ENCODE measurements around the gene ABCC8.

ABCC8 gene

DNA sequence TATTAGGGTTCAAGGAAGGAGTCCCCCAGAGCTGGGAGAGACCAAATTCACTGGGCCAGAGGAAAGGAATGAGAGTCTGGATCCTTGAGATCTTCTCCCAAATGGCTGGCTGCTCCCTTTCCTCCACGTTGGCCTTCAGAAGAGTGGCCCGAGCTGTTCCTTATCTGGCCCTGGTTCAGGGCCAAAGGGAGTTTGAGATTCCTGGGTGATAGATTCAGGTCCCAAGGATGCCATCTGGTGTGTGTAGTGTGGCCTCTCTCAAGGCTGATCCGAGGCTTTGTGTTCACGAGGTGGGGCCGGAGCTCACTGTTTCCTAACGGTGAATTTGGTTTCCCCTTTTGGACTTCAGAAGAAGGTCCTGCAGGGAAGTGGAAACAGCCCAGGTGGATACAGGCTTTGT is 17.4 kb upstream of the ABCC8 start (continued):
- TF ChIP-seq, protein P1, sequence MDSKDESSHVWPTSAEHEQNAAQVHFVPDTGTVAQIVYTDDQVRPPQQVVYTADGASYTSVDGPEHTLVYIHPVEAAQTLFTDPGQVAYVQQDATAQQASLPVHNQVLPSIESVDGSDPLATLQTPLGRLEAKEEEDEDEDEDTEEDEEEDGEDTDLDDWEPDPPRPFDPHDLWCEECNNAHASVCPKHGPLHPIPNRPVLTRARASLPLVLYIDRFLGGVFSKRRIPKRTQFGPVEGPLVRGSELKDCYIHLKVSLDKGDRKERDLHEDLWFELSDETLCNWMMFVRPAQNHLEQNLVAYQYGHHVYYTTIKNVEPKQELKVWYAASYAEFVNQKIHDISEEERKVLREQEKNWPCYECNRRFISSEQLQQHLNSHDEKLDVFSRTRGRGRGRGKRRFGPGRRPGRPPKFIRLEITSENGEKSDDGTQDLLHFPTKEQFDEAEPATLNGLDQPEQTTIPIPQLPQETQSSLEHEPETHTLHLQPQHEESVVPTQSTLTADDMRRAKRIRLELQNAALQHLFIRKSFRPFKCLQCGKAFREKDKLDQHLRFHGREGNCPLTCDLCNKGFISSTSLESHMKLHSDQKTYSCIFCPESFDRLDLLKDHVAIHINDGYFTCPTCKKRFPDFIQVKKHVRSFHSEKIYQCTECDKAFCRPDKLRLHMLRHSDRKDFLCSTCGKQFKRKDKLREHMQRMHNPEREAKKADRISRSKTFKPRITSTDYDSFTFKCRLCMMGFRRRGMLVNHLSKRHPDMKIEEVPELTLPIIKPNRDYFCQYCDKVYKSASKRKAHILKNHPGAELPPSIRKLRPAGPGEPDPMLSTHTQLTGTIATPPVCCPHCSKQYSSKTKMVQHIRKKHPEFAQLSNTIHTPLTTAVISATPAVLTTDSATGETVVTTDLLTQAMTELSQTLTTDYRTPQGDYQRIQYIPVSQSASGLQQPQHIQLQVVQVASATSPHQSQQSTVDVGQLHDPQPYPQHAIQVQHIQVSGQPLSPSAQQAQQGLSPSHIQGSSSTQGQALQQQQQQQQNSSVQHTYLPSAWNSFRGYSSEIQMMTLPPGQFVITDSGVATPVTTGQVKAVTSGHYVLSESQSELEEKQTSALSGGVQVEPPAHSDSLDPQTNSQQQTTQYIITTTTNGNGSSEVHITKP (tag by site-specific recombination; IDR thresholded peaks at IDR 0.05) = no peak
- TF ChIP-seq, protein P2, sequence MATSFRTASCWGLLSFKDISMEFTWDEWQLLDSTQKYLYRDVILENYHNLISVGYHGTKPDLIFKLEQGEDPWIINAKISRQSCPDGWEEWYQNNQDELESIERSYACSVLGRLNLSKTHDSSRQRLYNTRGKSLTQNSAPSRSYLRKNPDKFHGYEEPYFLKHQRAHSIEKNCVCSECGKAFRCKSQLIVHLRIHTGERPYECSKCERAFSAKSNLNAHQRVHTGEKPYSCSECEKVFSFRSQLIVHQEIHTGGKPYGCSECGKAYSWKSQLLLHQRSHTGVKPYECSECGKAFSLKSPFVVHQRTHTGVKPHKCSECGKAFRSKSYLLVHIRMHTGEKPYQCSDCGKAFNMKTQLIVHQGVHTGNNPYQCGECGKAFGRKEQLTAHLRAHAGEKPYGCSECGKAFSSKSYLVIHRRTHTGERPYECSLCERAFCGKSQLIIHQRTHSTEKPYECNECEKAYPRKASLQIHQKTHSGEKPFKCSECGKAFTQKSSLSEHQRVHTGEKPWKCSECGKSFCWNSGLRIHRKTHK (tag by site-specific recombination; IDR thresholded peaks at IDR 0.05) = no peak
- no peak for TF ChIP-seq ZFP3 (tag by site-specific recombination; IDR thresholded peaks at IDR 0.05; ENCODE audit: low read depth)
- TF ChIP-seq, protein P3, sequence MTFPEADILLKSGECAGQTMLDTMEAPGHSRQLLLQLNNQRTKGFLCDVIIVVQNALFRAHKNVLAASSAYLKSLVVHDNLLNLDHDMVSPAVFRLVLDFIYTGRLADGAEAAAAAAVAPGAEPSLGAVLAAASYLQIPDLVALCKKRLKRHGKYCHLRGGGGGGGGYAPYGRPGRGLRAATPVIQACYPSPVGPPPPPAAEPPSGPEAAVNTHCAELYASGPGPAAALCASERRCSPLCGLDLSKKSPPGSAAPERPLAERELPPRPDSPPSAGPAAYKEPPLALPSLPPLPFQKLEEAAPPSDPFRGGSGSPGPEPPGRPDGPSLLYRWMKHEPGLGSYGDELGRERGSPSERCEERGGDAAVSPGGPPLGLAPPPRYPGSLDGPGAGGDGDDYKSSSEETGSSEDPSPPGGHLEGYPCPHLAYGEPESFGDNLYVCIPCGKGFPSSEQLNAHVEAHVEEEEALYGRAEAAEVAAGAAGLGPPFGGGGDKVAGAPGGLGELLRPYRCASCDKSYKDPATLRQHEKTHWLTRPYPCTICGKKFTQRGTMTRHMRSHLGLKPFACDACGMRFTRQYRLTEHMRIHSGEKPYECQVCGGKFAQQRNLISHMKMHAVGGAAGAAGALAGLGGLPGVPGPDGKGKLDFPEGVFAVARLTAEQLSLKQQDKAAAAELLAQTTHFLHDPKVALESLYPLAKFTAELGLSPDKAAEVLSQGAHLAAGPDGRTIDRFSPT (tag by site-specific recombination; IDR thresholded peaks at IDR 0.05) = no peak
- TF ChIP-seq ZFP69B (tag by site-specific recombination; IDR thresholded peaks at IDR 0.05) = no peak
- TF ChIP-seq HOXD13 (CRISPR knock-in tag; IDR thresholded peaks at IDR 0.05; ENCODE audit: borderline replicate concordance) = no peak
- TF ChIP-seq ZNF140 (tag by site-specific recombination; IDR thresholded peaks at IDR 0.05) = no peak
- TF ChIP-seq, protein P4, sequence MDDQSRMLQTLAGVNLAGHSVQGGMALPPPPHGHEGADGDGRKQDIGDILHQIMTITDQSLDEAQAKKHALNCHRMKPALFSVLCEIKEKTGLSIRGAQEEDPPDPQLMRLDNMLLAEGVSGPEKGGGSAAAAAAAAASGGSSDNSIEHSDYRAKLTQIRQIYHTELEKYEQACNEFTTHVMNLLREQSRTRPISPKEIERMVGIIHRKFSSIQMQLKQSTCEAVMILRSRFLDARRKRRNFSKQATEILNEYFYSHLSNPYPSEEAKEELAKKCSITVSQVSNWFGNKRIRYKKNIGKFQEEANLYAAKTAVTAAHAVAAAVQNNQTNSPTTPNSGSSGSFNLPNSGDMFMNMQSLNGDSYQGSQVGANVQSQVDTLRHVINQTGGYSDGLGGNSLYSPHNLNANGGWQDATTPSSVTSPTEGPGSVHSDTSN (CRISPR knock-in tag; IDR thresholded peaks at IDR 0.05) = no peak
- TF ChIP-seq SP7 (tag by site-specific recombination; IDR thresholded peaks at IDR 0.05) = no peak
- TF ChIP-seq MYNN (tag by site-specific recombination; IDR thresholded peaks at IDR 0.05; ENCODE audit: borderline replicate concordance) = no peak
- no peak for TF ChIP-seq ZNF112 (tag by site-specific recombination; IDR thresholded peaks at IDR 0.05)
- TF ChIP-seq, protein P5, sequence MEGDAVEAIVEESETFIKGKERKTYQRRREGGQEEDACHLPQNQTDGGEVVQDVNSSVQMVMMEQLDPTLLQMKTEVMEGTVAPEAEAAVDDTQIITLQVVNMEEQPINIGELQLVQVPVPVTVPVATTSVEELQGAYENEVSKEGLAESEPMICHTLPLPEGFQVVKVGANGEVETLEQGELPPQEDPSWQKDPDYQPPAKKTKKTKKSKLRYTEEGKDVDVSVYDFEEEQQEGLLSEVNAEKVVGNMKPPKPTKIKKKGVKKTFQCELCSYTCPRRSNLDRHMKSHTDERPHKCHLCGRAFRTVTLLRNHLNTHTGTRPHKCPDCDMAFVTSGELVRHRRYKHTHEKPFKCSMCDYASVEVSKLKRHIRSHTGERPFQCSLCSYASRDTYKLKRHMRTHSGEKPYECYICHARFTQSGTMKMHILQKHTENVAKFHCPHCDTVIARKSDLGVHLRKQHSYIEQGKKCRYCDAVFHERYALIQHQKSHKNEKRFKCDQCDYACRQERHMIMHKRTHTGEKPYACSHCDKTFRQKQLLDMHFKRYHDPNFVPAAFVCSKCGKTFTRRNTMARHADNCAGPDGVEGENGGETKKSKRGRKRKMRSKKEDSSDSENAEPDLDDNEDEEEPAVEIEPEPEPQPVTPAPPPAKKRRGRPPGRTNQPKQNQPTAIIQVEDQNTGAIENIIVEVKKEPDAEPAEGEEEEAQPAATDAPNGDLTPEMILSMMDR (tag by site-specific recombination; IDR thresholded peaks at IDR 0.05) = no peak

DNA sequence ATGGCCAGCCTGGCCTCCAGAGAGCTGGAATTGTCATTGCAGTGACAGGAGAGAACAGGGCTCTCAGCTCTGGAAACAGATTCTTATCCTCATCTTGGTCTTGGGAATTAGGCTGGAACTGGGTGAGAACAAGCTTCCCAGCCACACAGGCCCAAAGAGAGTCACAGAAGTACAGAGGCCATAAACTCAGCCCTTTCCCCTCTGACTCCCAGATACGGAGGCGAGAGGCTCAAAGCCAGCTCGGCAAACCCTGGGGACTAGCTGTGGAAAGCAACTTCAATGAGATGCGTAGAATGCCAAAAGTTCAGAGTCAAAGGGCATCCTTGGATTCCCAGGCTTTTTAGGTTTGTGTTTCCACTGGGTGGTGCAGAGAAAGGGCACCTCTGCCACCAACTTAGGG is 14.3 kb upstream of the ABCC8 start:
- no peaks in the 10 kb centered on the region for H3K36me3 ChIP-seq (ENCODE audit: control insufficient read depth in 2 of 2, insufficient read depth in 1 of 2, low read length in 2 of 2)
- CTCF ChIA-PET = interaction anchor here (1.2 kb wide), 1 partner anchor 37 kb away, joined by 3 read pairs; no protein-coding TSS in a partner anchor
- no peak for TF ChIP-seq ZNF112 (tag by site-specific recombination; IDR thresholded peaks at IDR 0.05)
- TF ChIP-seq ZNF560 (tag by site-specific recombination; IDR thresholded peaks at IDR 0.05; ENCODE audit: borderline replicate concordance) = no peak
- TF ChIP-seq ZNF311 (tag by site-specific recombination; IDR thresholded peaks at IDR 0.05; ENCODE audit: borderline replicate concordance) = no peak
- no peak overlapping the region for H3K27ac ChIP-seq (ENCODE audit: extremely low read depth, low read depth, low read length)
- H3K9me3 ChIP-seq (ENCODE audit: control insufficient read depth, insufficient read depth, low read depth, low read length) = no peaks in the 10 kb centered on the region
- H3K4me3 ChIP-seq (ENCODE audit: low read depth, low read length) = no peak overlapping the region
- H3K4me1 ChIP-seq (ENCODE audit: control insufficient read depth, insufficient read depth, low read length) = no peaks in the 10 kb centered on the region
- POLR2A ChIA-PET = no interaction called here
